SW 1271 (cell line): ENCODE results near the gene LOXL4.

Experiments
- DNase-seq, 2 experiments: peaks; one replicate each; lab custom pipeline; 2025; lab: John Stamatoyannopoulos, UW

The LOXL4 gene

DNA sequence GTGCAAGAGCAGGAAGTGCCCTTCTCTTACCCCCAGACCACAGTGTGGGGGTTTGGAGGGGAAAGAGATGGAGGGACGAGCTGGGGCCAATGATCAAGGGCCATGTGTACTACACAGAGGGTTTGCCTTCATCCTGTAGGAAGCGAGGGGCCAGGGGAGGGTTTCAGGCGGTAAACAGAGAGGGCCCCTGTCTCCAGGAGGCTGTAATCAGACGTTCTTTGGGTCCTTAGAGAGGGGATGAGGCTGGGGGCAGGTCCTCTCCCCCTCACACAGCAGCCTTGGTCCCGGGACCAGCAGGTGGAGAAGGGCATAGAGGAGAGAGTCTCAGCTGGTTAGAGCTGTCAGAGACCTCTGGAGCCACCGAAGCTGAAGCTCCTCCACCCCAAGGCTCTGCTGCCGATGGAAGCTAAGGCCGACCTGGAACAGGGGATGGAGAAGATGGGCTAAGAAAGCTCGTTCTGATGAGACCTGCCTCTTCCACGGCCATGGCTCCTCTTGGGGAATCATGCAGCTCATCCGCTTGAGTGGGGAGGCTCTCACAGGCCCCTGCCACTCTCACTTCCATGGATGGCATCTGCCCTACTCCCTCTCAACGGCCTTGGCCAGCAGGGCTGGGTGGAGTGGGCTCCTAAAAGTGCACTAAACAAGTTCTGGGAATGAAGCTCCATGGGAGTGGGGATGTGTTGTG is 3.5 kb downstream of the LOXL4 start:
- DNase-seq = no peak

DNA sequence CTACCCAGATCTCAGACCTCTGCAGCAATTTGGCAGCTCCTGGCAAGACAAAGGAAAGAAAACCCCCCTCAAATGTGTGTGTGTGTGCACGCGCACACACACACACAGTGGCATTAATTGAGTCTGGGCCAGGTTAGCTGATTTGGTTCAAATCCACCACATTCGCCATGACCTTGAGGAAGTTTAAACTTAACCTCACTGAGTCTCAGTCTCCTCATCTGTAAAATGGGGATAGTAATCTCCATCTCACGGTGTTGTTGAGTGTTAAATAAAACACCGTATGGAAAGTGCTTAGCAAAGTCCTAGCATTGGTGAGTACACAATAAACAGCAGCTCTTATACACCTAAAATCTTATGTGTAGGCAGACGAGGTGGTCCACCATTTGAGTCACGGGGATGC is 4.9 kb downstream of the LOXL4 start:
- DNase-seq = no peak

GRCh38 chr10:98262571-98262970 is 5.4 kb downstream of the LOXL4 start:
- DNase-seq = peak in 1 of 2 experiments; percentile 18

DNA sequence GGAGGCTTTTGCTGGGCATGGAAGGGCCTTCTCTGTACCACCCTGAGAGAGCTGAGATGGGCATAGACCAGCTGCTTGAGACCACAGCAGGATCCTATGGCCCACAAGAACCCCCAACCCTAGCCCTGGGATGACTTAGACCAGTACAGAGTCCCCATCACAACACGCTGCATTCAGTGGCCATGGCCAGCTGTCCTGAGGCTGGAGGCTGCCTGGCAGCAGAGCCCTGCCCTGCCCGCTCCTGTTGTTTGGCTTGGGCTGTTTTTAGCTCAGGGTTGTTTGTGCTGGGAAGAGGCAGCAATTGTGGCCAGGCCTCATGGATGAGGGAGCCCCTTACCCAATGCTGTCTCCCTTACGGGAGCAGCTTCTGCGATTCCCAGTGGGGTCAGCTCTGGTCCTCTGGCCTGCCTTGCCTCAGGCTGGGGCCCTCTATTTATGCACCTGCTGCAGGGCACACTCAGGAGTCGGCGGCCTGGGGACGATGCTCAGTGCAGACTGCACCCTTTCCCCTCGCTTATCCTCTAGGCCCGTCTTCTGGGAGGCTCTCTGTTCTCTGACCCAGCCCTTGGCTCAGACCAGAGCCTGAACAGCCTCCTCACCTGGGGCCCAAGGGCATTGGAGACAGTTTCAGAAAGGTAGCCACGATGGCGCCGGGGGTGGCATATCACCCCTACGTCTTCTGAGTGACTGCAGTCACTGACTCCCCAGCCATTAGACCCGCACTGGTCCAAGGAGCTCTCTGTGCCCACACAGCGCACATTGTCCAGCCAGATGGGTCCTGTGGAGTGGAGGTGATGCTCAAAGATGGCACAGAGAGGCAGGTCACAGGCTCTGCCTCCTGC is 6.3 kb downstream of the LOXL4 start:
- DNase-seq = no peak

DNA sequence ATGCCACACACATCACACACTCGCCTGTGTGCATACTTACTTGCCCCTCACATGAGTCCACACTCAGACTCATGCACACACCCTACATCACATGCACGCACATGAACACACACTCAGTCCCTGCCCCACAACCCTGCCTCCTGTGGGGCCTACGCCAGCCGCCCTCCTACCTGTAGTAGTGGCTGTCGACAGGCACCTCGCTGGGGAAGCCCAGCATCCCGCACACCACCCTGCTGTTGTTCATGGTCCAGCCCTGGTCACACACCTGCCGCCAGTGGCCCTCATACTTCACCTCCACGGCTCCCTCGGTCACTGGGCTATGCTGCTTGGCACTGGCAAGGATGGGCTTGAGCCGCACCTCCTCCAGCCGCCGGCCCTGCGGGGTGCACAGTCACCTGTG is 7.2 kb downstream of the LOXL4 start:
- no peak for DNase-seq

DNA sequence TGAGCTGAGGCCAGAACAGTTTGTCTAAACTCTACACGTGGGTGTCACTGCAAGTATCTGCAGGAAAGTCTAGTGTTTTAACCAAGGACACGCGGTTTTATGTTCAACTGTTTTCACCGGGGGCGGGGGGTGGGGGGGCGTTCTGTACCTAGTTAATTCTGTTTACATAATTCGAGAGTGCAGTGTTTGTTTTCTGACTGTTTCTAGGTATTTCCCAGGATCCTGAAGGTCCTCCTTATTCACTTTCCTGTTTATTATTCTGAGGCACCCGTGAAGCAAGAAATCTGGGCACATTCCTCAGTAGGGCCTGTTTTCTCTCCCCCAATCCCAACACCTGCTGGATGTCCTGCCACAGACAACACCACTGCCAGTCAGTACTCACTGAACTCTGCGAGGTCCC is 7.6 kb downstream of the LOXL4 start:
- DNase-seq = no peak

DNA sequence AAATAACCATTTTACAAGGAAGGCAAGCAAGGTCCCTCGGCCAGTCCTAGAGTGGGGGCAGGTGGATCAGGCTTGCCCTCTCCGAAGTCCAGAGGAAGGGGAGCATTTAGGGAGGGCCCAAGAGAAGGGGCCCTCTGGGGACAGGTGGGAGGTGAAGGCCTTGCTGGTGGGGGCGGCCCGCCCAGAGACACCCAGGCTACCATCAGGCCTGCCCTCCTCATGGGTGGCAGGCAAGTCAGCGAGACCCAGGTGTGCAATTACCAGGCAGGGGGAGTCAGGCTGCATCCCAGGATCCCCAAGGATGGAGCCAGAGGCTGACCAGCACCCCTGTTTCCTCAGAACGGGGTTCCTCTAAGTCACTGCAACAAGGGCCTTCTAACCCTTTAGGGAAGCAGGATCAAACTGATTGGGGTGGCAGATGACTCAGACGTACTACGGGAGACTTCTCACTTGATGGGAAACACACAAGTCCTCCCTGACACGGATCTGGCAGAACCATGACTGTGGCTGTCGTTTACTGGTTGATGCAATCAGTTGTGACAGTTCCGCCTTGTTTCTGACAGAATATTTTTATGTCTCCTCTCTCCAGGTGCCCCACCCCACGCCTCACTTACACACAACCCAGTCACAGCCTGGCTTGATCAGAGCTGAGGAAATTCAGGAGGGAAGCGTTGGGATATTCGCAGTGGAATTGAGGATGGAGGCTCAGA is 8.2 kb downstream of the LOXL4 start:
- DNase-seq = no peak

- DNase-seq = no peak
These were observed 9.1 kb downstream of the LOXL4 start for GRCh38 chr10:98258683-98259454.

DNA sequence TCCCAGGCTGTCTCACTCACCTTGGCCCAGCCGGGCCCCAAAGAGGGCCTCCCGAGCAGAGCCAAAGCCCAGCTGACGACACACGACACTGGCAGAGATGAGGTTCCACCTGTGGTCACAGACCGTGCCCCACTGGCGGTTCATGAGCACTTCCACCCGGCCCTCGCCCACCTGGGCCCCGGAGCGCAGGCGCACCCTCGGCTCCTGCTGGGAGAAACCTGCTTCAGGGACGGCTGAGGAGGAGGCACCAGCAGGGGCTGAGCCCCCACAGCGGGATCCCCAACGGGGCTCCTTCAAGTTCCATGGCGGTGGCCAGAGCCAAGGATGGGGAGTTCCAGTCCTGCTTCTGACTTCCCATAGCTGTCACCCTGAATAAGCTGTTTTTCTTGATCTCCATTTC is 10.0 kb downstream of the LOXL4 start:
- no peak for DNase-seq

- DNase-seq = no peak
These were observed 10.8 kb downstream of the LOXL4 start for GRCh38 chr10:98257198-98257597.

DNA sequence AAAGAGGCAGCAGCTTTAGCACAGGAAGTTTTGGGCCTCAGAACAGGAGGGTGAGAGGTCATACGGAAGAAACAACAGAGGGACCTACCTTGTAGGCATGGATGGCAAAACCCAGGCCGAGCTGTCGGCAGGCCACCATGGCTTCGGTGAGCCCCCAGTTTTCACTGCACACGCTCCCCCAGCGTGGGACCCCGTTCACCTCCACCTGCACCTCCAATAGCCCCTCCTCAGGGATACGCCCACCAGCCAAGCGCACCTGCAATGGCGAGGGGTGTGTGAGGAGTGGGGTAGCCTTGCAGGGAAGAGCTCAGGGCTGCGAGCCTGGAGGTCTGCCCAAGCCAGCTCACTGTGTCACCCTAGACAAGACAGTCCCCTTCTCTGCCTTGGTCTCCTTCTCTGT is 11.3 kb downstream of the LOXL4 start:
- no peak for DNase-seq

GRCh38 chr10:98255146-98255877 is 12.7 kb downstream of the LOXL4 start:
- no peak for DNase-seq

- no peak for DNase-seq
These were observed 13.6 kb downstream of the LOXL4 start for GRCh38 chr10:98254234-98254974.

DNA sequence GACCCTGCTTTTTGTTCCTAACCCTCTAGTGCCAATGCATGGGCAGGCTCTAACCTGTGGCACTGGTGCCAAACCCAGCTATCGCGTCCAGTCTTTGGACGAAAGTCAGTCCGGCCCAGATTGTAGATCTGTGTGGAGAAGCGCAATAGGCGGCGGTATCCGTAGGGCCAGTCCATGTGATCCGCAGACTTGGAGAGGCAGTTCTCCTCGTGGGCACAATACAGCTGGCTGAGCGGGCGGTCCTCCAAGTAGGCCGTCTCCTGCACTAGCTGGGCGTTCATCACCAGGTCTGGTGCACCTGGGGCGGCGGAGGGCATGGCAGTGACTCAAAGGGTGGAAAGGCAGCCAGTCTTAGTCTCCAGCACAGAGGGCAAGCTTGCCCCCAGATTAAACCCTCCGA is 14.5 kb downstream of the LOXL4 start:
- DNase-seq = no peak

- no peak for DNase-seq
These were observed 15.5 kb downstream of the LOXL4 start for GRCh38 chr10:98252464-98252863.

- DNase-seq = no peak
These were observed 16.6 kb downstream of the LOXL4 start for GRCh38 chr10:98251399-98251798.

- DNase-seq = no peak
These were observed 18.9 kb downstream of the LOXL4 start for GRCh38 chr10:98249134-98249533.

DNA sequence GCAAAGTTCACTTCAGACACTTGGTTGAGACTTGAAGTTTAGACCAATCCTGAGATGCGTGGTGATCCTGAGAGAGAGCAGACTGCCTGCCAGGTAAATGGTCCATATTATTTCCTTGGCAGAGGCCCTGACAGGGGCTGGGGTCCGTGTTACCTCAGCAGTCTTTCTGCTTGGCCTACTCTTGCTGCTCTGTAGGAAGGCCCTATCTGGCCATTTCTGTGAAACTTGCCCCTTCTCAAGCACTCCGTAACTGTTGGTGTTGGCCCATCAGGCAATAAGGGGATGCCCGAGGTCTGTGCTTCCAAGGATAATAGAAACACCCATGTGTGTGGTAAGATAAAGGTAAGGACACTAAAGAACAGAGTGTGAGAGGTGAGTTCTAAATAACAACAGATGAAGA is 20.0 kb downstream of the LOXL4 start:
- DNase-seq = no peak

GRCh38 chr10:98246911-98247805 is 20.8 kb downstream of the LOXL4 start:
- DNase-seq = no peak

DNA sequence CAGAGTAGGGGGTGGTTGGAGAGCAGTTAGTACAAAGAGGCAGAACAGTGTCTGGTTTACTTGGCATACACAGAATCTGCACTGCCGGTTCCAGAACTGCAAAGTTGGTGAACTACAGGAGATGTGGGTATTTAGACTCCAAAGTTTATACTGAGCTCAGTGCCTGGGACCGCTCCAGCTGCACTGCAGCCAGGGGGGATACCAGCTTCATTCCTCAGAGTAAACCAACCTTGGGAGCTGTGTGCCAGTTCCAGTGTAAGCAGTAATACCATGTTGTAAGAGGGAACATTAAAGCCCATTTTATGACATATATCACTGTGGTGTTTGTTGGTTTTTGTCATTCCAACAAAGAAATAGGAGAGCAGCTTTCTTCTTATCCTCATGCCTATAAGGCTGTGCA is 23.4 kb downstream of the LOXL4 start:
- DNase-seq = no peak
